Lower lobe of right lung (tissue), 2 donors: ENCODE data around the gene DDX42. TPM values are rescaled to one million over a fixed set of nuclear protein-coding genes. Genes with fewer than 3 reads are reported as not detected.
"Not testable (repeated sequence)": the region's sequence is repeated elsewhere in the genome, so short reads cannot be mapped to it uniquely, and the experiment has no call there.

ENCODE experiments used
- ATAC-seq, 2 donors: fragments of 200-7000 bp; cut with Tn5 transposase; one replicate each; pipeline ENCODE4 v1.9.1; 2020 to 2022; ENCODE audit warnings: mild to moderate bottlenecking in 2 of 2, moderate library complexity in 2 of 2
- DNase-seq: peaks from one replicate; pipeline ENCODE4 v3.0.0-alpha.2; 2020
- H3K27ac ChIP-seq: fragments of 200-600 bp; one replicate; pipeline ENCODE4 v1.8.0; 2022
- H3K27me3 ChIP-seq: fragments of 200-600 bp; one replicate; pipeline ENCODE4 v1.8.0; 2022; ENCODE audit warnings: low read depth
- H3K36me3 ChIP-seq: fragments of 200-600 bp; one replicate; pipeline ENCODE4 v1.8.0; 2022; ENCODE audit warnings: mild to moderate bottlenecking
- H3K4me1 ChIP-seq: fragments of 200-600 bp; one replicate; pipeline ENCODE4 v1.8.0; 2022
- H3K4me3 ChIP-seq: fragments of 200-600 bp; one replicate; pipeline ENCODE4 v1.8.0; 2022; ENCODE audit warnings: mild to moderate bottlenecking
- H3K9me3 ChIP-seq: fragments of 200-600 bp; one replicate; pipeline ENCODE4 v1.8.0; 2022
- intact Hi-C: fragments of 100-400 bp; cut with DNase I; formaldehyde crosslinking; loops from one replicate; pipeline ENCODE4 v1.11.0; 2022
- total RNA-seq: library from RNA; stranded (reverse); fragmentation: NEBNext Ultra II Directional; extraction: Animal tissue kit (Norgen Biotek cat#: 25700); gene quantifications from one replicate; pipeline ENCODE4 v1.2.1, GENCODE V29; 2021
- TF ChIP-seq, protein P1 (sequence below): fragments of 200-600 bp; IDR thresholded peaks from one replicate; pipeline ENCODE4 v1.8.0; 2022; ENCODE audit warnings: antibody characterized with exemption, mild to moderate bottlenecking
- donor health status: DM: no; HTN: yes; CAD: no; lungs with severe emphysema.

Gene DDX42
- total RNA-seq, 1 donor from 2014 or later: 101 TPM

DNA sequence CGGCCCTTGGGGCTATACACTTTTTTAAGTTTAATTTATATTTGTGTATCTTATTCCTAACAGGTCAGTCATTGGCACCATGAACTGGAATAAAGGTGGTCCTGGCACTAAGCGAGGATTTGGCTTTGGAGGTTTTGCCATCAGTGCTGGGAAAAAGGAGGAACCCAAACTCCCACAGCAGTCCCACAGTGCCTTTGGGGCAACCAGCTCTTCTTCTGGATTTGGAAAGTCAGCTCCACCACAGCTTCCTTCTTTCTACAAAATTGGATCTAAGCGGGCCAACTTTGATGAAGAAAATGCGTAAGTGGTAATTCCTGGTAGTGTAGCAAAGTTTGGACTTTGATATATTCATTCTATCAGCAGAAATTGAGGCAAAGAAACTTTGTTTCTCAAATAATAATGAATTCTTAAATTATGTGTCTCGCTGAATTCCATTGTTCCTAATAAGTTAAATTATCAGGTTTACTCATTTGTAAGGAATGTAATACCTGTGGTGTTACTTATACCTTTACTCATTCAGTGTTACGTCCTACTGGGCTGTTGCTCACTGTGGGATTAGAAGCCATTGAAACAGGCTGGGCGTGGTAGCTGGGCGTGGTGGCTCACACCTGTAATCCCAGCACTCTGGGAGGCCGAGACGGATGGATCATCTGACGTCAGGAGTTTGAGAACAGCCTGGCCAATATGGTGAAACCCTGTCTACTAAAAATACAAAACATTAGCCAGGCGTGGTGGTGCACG lies 13.2 kb downstream of the DDX42 start:
- ATAC-seq (no peak), DNase-seq (no peak)
- Histone ChIP-seq H3K27ac (no peak overlapping the region), H3K9me3 (no peaks in the 10 kb centered on the region), H3K4me1 (peaks cover 17% of the 10 kb centered on the region), H3K27me3 (no peaks in the 10 kb centered on the region), H3K36me3 (peaks cover 78% of the 10 kb centered on the region), H3K4me3 (no peak overlapping the region)
- intact Hi-C loops: no loop called here
- TF ChIP-seq, protein P1, sequence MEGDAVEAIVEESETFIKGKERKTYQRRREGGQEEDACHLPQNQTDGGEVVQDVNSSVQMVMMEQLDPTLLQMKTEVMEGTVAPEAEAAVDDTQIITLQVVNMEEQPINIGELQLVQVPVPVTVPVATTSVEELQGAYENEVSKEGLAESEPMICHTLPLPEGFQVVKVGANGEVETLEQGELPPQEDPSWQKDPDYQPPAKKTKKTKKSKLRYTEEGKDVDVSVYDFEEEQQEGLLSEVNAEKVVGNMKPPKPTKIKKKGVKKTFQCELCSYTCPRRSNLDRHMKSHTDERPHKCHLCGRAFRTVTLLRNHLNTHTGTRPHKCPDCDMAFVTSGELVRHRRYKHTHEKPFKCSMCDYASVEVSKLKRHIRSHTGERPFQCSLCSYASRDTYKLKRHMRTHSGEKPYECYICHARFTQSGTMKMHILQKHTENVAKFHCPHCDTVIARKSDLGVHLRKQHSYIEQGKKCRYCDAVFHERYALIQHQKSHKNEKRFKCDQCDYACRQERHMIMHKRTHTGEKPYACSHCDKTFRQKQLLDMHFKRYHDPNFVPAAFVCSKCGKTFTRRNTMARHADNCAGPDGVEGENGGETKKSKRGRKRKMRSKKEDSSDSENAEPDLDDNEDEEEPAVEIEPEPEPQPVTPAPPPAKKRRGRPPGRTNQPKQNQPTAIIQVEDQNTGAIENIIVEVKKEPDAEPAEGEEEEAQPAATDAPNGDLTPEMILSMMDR: no peak

DNA sequence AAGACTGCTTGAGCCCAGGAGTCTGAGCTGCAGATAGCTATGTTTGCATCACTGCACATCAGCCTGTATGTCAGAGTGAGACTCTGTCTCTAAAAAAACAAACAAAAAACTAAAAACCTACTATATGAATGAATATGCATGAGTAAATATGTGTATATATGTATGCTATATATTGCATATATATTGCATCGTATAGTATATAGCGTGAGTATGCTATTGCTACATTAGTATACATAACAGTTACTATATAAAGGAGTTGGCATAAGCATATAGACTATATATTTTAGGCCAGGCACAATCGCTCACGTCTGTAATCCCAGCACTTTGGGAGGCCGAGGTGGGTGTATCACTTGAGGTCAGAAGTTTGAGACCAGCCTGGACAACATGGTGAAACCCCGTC lies 16.1 kb downstream of the DDX42 start:
- ATAC-seq (no peak), DNase-seq (no peak)
- no peaks in the 10 kb centered on the region for H3K27me3 ChIP-seq
- H3K9me3 ChIP-seq: no peaks in the 10 kb centered on the region
- no peak overlapping the region for H3K4me3 ChIP-seq
- H3K27ac ChIP-seq: no peak overlapping the region
- H3K4me1 ChIP-seq: peaks cover under 1% of the 10 kb centered on the region
- peaks cover 93% of the 10 kb centered on the region for H3K36me3 ChIP-seq
- intact Hi-C loops: no loop called here
- TF ChIP-seq, protein P1: no peak

DNA sequence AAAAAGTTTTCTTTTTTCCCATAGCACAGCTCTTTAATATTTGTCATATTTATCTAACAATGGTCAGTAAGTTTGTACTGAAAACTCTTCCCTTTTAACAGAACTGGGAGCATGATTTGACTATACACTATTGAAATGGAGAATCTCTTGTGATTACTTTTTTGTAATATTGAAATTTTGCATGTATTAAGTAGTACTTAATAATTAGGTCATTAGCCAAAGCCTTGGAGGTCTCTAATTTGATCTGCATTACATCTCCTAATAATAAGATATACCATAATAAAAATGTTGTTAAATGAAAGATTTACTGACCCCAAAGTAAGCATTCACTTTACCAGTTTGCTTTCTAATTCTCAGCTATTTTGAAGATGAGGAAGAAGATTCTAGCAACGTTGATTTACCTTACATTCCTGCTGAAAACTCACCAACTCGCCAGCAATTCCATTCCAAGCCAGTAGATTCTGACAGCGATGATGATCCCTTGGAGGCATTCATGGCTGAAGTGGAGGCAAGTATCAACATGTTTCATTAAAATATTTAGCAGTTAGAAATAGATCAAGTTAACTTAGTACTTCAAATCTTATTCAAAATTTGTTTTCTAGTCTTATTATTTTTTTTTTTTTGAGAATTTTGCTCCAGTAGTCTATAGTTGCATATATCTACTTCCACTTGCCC lies 18.2 kb downstream of the DDX42 start:
- Histone ChIP-seq H3K4me3 (no peak overlapping the region), H3K27me3 (no peaks in the 10 kb centered on the region), H3K4me1 (no peaks in the 10 kb centered on the region), H3K27ac (no peak overlapping the region), H3K9me3 (no peaks in the 10 kb centered on the region), H3K36me3 (peaks cover 98% of the 10 kb centered on the region)
- DNase-seq: no peak
- TF ChIP-seq, protein P1: no peak
- intact Hi-C loops: no loop called here
- no peak for ATAC-seq

DNA sequence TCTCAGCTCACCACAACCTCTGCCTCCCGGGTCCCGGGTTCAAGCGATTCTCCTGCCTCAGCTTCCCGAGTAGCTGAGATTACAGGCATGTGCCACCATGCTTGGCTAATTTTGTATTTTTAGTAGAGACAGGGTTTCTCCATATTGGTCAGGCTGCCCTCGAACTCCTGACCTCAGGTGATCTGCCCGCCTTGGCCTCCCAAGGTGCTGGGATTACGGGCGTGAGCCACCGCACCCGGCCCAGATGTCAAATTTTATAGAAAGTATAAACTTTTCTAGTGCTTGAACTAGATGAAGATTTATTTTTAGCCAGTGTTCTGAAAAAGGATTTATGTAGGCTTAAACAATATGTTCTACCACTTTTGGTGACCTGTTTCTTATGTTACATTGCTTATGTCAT lies 22.4 kb downstream of the DDX42 start:
- H3K27ac ChIP-seq, H3K9me3 ChIP-seq, H3K4me3 ChIP-seq, intact Hi-C loops, H3K4me1 ChIP-seq, ATAC-seq, H3K27me3 ChIP-seq, DNase-seq: not testable (repeated sequence)
- H3K36me3 ChIP-seq: peaks cover 98% of the 10 kb centered on the region

DNA sequence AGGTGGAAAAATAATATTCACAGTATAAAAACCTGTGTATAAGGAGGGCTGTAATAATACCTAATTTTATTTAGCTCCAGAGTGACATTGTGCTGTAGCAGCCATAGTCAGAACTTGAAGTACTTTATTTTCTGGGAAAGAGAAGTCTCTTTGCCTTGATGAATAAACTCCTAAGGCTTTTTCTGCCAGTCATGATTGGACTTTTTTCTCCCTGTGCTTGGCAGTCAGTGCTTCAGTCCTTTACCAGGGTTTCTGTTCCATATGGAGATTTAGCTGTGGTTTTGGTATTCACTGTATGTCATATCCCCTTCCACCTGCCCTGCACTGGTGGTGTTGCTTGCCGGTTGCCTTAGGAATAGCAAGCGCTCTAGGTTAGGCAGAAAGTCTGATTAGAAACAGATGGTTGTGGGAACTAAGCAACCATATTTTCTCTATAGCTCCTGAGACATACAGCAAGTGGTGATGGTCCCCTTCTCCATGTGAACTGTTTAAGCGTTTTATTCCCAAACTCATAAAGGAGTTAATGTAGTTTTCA lies 24.7 kb downstream of the DDX42 start:
- Histone ChIP-seq H3K27ac (no peak overlapping the region), H3K4me3 (no peak overlapping the region), H3K4me1 (no peaks in the 10 kb centered on the region), H3K9me3 (no peaks in the 10 kb centered on the region), H3K27me3 (no peaks in the 10 kb centered on the region), H3K36me3 (peaks cover 100% of the 10 kb centered on the region)
- intact Hi-C loops: no loop called here
- TF ChIP-seq, protein P1: no peak
- DNase-seq: no peak
- no peak for ATAC-seq

DNA sequence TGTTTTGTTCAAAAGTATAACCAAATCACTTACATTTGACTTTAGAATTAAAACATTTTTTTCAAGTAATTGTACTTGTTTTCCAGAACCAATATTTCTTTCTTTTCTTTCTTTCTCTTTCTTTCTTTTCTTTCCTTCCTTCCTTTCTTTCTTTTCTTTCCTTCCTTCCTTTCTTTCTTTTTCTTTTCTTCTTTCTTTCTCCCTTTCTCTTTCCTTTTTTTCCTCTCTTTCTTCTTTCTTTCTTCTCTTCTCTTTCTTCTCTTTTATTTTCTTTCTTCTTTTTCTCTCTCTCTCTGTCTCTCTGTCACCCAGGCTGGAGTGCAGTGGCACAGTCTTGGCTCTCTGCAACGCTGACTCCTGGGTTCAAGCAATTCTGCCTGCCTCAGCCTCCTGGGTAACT lies 26.8 kb downstream of the DDX42 start:
- TF ChIP-seq, protein P1: no peak
- H3K9me3 ChIP-seq: no peaks in the 10 kb centered on the region
- H3K27ac ChIP-seq: no peak overlapping the region
- ATAC-seq (no peak), DNase-seq (no peak)
- no peaks in the 10 kb centered on the region for H3K4me1 ChIP-seq
- intact Hi-C loops: no loop called here
- H3K4me3 ChIP-seq: no peak overlapping the region
- no peaks in the 10 kb centered on the region for H3K27me3 ChIP-seq
- peaks cover 100% of the 10 kb centered on the region for H3K36me3 ChIP-seq
